ENCODE measurements around the gene FHOD3. TPM values are rescaled to one million over a fixed set of nuclear protein-coding genes. Genes with fewer than 3 reads are reported as not detected.

Gene FHOD3
- total RNA-seq, 2 donors from 2014 or later = 2.8 to 3.1 TPM

- H3K27me3 ChIP-seq (ENCODE audit: control insufficient read depth, insufficient read depth, low read length, poor library complexity, severe bottlenecking) = no peaks in the 10 kb centered on the region
- no peaks in the 10 kb centered on the region for H3K36me3 Mint-ChIP-seq (ENCODE audit: low read depth)
- H3K9me3 ChIP-seq (ENCODE audit: control insufficient read depth, low read length) = no peaks in the 10 kb centered on the region
- TF ChIP-seq, protein P1, sequence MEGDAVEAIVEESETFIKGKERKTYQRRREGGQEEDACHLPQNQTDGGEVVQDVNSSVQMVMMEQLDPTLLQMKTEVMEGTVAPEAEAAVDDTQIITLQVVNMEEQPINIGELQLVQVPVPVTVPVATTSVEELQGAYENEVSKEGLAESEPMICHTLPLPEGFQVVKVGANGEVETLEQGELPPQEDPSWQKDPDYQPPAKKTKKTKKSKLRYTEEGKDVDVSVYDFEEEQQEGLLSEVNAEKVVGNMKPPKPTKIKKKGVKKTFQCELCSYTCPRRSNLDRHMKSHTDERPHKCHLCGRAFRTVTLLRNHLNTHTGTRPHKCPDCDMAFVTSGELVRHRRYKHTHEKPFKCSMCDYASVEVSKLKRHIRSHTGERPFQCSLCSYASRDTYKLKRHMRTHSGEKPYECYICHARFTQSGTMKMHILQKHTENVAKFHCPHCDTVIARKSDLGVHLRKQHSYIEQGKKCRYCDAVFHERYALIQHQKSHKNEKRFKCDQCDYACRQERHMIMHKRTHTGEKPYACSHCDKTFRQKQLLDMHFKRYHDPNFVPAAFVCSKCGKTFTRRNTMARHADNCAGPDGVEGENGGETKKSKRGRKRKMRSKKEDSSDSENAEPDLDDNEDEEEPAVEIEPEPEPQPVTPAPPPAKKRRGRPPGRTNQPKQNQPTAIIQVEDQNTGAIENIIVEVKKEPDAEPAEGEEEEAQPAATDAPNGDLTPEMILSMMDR (conservative IDR thresholded peaks at IDR 0.05) = no peak
- H3K36me3 ChIP-seq (ENCODE audit: control insufficient read depth, insufficient read depth, low read length) = no peaks in the 10 kb centered on the region
- peaks cover 13% of the 10 kb centered on the region for H3K4me1 Mint-ChIP-seq
- DNase-seq = no peak
- peaks cover 4% of the 10 kb centered on the region for H3K4me1 ChIP-seq (ENCODE audit: control insufficient read depth, insufficient read depth, low read length)
- no peak overlapping the region for H3K27ac Mint-ChIP-seq
- H3K9me3 Mint-ChIP-seq = no peaks in the 10 kb centered on the region
- 83 to 100% methylated on average over 1 to 3 of the region's 3 CpGs for WGBS, 2 experiments (ENCODE audit: insufficient coverage in 1 of 2, insufficient read length in 1 of 2)
- peaks cover 4% of the 10 kb centered on the region for H3K27me3 Mint-ChIP-seq (ENCODE audit: insufficient read depth)
- H3K9ac ChIP-seq (ENCODE audit: extremely low read depth, low read length, poor library complexity, severe bottlenecking) = no peak overlapping the region
- no peak overlapping the region for H3K27ac ChIP-seq (ENCODE audit: low read depth, low read length)
- H3K4me3 ChIP-seq (ENCODE audit: low read length) = no peak overlapping the region
- H3K4me3 Mint-ChIP-seq = no peak overlapping the region
Measured at GRCh38 chr18:36377626-36378025, 80.1 kb downstream of the FHOD3 start.

DNA sequence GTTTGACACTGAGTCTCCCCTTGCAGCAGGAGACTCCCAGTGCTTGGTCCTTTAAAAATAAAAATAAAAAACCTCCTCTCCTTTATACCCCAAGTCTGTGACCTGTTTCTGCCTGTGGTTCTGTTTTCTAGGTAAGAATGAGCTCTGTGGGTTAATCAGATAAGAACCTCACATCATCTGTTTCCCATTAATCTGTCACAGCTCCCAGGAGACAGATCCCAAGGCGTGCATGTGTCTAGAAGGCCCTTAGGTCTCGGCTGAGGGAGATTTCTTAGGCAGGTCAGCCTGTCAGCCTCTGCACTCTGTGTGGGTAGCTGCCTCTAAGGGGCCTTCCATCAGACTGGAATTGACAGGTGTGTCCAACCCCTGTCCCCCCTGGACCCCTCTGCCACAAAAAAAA, 80.7 kb downstream of the FHOD3 start:
- H3K9me3 ChIP-seq (ENCODE audit: control insufficient read depth, low read length) = no peaks in the 10 kb centered on the region
- Mint-ChIP-seq H3K36me3 (ENCODE audit: low read depth) (no peaks in the 10 kb centered on the region), H3K27me3 (ENCODE audit: insufficient read depth) (peaks cover 1% of the 10 kb centered on the region), H3K4me1 (peaks cover 13% of the 10 kb centered on the region), H3K9me3 (no peaks in the 10 kb centered on the region), H3K27ac (no peak overlapping the region), H3K4me3 (no peak overlapping the region)
- H3K9ac ChIP-seq (ENCODE audit: extremely low read depth, low read length, poor library complexity, severe bottlenecking) = no peak overlapping the region
- no peaks in the 10 kb centered on the region for H3K36me3 ChIP-seq (ENCODE audit: control insufficient read depth, insufficient read depth, low read length)
- H3K27ac ChIP-seq (ENCODE audit: low read depth, low read length) = no peak overlapping the region
- no peak overlapping the region for H3K4me3 ChIP-seq (ENCODE audit: low read length)
- 93% methylated on average over 2 of the region's 2 CpGs; no CpG with 5 or more reads in 1 of the 2 experiments for WGBS, 2 experiments (ENCODE audit: insufficient coverage in 1 of 2, insufficient read length in 1 of 2)
- H3K27me3 ChIP-seq (ENCODE audit: control insufficient read depth, insufficient read depth, low read length, poor library complexity, severe bottlenecking) = no peaks in the 10 kb centered on the region
- H3K4me1 ChIP-seq (ENCODE audit: control insufficient read depth, insufficient read depth, low read length) = peaks cover 4% of the 10 kb centered on the region
- TF ChIP-seq, protein P1 (conservative IDR thresholded peaks at IDR 0.05) = no peak
- DNase-seq = no peak

DNA sequence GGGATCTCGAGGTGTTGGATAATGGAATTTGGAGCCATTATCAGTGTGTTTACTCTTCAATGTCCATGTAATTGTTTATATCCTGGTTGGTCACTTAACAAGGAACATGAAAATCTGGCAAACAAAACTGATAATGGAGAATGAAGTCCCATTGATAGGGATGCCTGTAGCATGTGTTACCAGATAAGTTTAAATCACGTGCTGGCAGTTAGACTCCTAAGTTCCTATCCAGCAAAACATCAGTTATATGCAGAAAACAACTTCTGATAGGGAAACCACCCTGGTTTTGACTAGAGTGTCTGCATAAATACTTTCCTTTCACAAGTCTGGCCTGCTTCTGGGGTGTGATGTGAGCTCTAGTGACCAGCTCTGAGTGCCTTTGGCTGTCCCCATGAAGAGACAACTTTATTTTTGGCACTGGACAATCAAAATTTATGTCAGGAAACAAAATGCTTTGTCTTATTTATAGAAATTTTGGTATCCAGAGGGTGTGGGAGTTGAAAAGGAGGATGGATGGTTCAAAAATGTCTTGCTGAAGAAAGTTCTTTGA, 82.0 kb downstream of the FHOD3 start:
- H3K9me3 ChIP-seq (ENCODE audit: control insufficient read depth, low read length) = no peaks in the 10 kb centered on the region
- Mint-ChIP-seq H3K4me3 (no peak overlapping the region), H3K4me1 (peaks cover 13% of the 10 kb centered on the region), H3K36me3 (ENCODE audit: low read depth) (no peaks in the 10 kb centered on the region), H3K9me3 (no peaks in the 10 kb centered on the region), H3K27me3 (ENCODE audit: insufficient read depth) (peaks cover 1% of the 10 kb centered on the region), H3K27ac (no peak overlapping the region)
- peak; percentile 24 for DNase-seq
- H3K4me1 ChIP-seq (ENCODE audit: control insufficient read depth, insufficient read depth, low read length) = peaks cover 4% of the 10 kb centered on the region
- no peak overlapping the region for H3K27ac ChIP-seq (ENCODE audit: low read depth, low read length)
- no peaks in the 10 kb centered on the region for H3K36me3 ChIP-seq (ENCODE audit: control insufficient read depth, insufficient read depth, low read length)
- TF ChIP-seq, protein P1 (conservative IDR thresholded peaks at IDR 0.05) = no peak
- H3K9ac ChIP-seq (ENCODE audit: extremely low read depth, low read length, poor library complexity, severe bottlenecking) = no peak overlapping the region
- no peaks in the 10 kb centered on the region for H3K27me3 ChIP-seq (ENCODE audit: control insufficient read depth, insufficient read depth, low read length, poor library complexity, severe bottlenecking)
- H3K4me3 ChIP-seq (ENCODE audit: low read length) = no peak overlapping the region
- WGBS, 2 experiments (ENCODE audit: insufficient coverage in 1 of 2, insufficient read length in 1 of 2) = 60 to 85% methylated on average over 1 to 2 of the region's 2 CpGs
